Astrocyte (in vitro differentiated cells and primary cell): Measurements from ENCODE around the gene BLVRA. TPM values are rescaled to one million over a fixed set of nuclear protein-coding genes. Genes with fewer than 3 reads are reported as not detected.

Experiments used
- DNase-seq: peaks from one replicate; pipeline ENCODE4 v3.0.0-alpha.2; 2010; ENCODE audit warnings: low read depth
- FAIRE-seq: peaks from 2 replicates; lab custom pipeline; 2011; peaks lifted over from hg19 to GRCh38; lab: Jason Lieb, UNC
- H2AFZ ChIP-seq: 2 replicates; pipeline ENCODE4 v1.6.0; 2012; ENCODE audit warnings: low read depth, low read length, inconsistent platforms
- H3K27ac ChIP-seq: 2 replicates; pipeline ENCODE4 v1.5.1; 2011; ENCODE audit warnings: low read depth, low read length, inconsistent platforms
- H3K27me3 ChIP-seq: 2 replicates; pipeline ENCODE4 v1.6.0; 2011; ENCODE audit warnings: low read length, inconsistent platforms; ENCODE audit not compliant: insufficient read depth
- H3K36me3 ChIP-seq: 2 replicates; pipeline ENCODE4 v1.5.1; 2011; ENCODE audit warnings: low read length, inconsistent platforms; ENCODE audit not compliant: insufficient read depth
- H3K4me1 ChIP-seq: 2 replicates; pipeline ENCODE4 v1.5.1; 2011; ENCODE audit warnings: low read length, inconsistent platforms; ENCODE audit not compliant: insufficient read depth
- H3K4me2 ChIP-seq: 2 replicates; pipeline ENCODE4 v1.6.0; 2012; ENCODE audit warnings: low read length, inconsistent platforms
- H3K4me3 ChIP-seq: 2 replicates; pipeline ENCODE4 v1.5.1; 2011; ENCODE audit warnings: low read depth, mild to moderate bottlenecking, low read length, inconsistent platforms; ENCODE audit not compliant: insufficient read depth
- H3K79me2 ChIP-seq: 2 replicates; pipeline ENCODE4 v1.6.0; 2012; ENCODE audit warnings: mild to moderate bottlenecking, low read length, inconsistent platforms; ENCODE audit not compliant: insufficient read depth
- H3K9ac ChIP-seq: 2 replicates; pipeline ENCODE4 v1.6.0; 2012; ENCODE audit warnings: mild to moderate bottlenecking, low read length, inconsistent platforms
- H3K9me3 ChIP-seq: 2 replicates; pipeline ENCODE4 v1.5.1; 2012; ENCODE audit warnings: low read depth, mild to moderate bottlenecking, low read length, inconsistent platforms; ENCODE audit not compliant: insufficient read depth
- H4K20me1 ChIP-seq: 2 replicates; pipeline ENCODE4 v1.6.0; 2012; ENCODE audit warnings: low read length, inconsistent platforms; ENCODE audit not compliant: insufficient read depth
- H3K27ac Mint-ChIP-seq: one replicate; pipeline ENCODE4 v1.8.0; 2021; ENCODE audit warnings: mild to moderate bottlenecking, mixed read lengths; ENCODE audit not compliant: unreplicated experiment
- H3K27me3 Mint-ChIP-seq: one replicate; pipeline ENCODE4 v1.8.0; 2021; ENCODE audit warnings: low read depth, mixed read lengths; ENCODE audit not compliant: unreplicated experiment
- H3K36me3 Mint-ChIP-seq: one replicate; pipeline ENCODE4 v1.8.0; 2021; ENCODE audit warnings: low read depth, mixed read lengths; ENCODE audit not compliant: unreplicated experiment
- H3K4me1 Mint-ChIP-seq: one replicate; pipeline ENCODE4 v1.8.0; 2021; ENCODE audit warnings: low read depth, mixed read lengths; ENCODE audit not compliant: unreplicated experiment
- H3K4me3 Mint-ChIP-seq: one replicate; pipeline ENCODE4 v1.8.0; 2021; ENCODE audit warnings: mild to moderate bottlenecking, moderate library complexity, mixed read lengths; ENCODE audit not compliant: unreplicated experiment
- H3K9me3 Mint-ChIP-seq: one replicate; pipeline ENCODE4 v1.8.0; 2021; ENCODE audit warnings: mild to moderate bottlenecking, mixed read lengths; ENCODE audit not compliant: unreplicated experiment
- EZH2 ChIP-seq: IDR thresholded peaks from 2 replicates; pipeline ENCODE4 v1.6.1; 2012; ENCODE audit warnings: mild to moderate bottlenecking, low read length, inconsistent platforms; ENCODE audit not compliant: insufficient read depth
- total RNA-seq: library from RNA; stranded (reverse); gene quantifications from 2 replicates; pipeline ENCODE4 v1.2.1, GENCODE V29; 2021
- TF ChIP-seq, protein P1 (sequence below): IDR thresholded peaks from 2 replicates; pipeline ENCODE4 v1.5.1; 2011; ENCODE audit warnings: low read depth, mild to moderate bottlenecking, inconsistent platforms, low read length, moderate library complexity; ENCODE audit not compliant: insufficient read depth

BLVRA gene
- total RNA-seq, 1 donor from 2014 or later, result 48.9 TPM

DNA sequence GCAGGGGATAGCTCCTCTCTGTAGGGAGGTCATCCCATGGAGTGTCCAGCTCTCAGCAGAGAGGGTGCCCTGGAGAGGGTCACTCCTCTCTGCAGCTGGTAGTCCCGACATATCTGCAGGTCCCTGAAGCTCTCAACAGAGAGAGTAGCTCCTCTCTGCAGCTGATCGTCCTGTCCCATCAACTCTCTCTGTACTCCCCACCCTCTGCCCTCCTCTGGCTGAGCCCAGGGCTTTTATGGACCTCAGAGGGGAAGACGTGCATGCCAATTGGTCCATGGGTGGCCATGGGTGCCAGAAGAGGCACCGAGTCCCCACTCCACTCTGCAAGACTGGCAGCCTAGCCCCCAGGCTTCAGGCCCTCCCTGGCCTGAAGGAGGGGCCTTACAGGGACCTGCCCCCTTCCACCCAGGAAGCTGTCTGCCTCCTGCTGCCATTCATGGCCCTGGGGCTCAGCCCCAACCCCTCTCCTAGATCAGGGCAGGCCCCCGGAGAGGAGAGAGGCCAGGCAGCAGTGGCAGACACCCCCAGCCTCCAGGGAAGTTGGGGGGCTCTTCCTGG lies 9.0 kb upstream of the BLVRA start:
- H4K20me1 ChIP-seq, result no peaks in the 10 kb centered on the region
- H3K9ac ChIP-seq, result no peak overlapping the region
- H2AFZ ChIP-seq, result no peak overlapping the region
- H3K79me2 ChIP-seq, result no peaks in the 10 kb centered on the region
- H3K4me1 ChIP-seq, result no peaks in the 10 kb centered on the region
- Mint-ChIP-seq H3K27me3 (peaks cover 15% of the 10 kb centered on the region), H3K36me3 (no peaks in the 10 kb centered on the region), H3K27ac (no peak overlapping the region), H3K9me3 (peaks cover 4% of the 10 kb centered on the region), H3K4me3 (no peak overlapping the region), H3K4me1 (no peaks in the 10 kb centered on the region)
- DNase-seq, result no peak
- H3K36me3 ChIP-seq, result no peaks in the 10 kb centered on the region
- no peak overlapping the region for H3K27ac ChIP-seq
- H3K27me3 ChIP-seq, result no peaks in the 10 kb centered on the region
- no peak for TF ChIP-seq EZH2
- TF ChIP-seq, protein P1, sequence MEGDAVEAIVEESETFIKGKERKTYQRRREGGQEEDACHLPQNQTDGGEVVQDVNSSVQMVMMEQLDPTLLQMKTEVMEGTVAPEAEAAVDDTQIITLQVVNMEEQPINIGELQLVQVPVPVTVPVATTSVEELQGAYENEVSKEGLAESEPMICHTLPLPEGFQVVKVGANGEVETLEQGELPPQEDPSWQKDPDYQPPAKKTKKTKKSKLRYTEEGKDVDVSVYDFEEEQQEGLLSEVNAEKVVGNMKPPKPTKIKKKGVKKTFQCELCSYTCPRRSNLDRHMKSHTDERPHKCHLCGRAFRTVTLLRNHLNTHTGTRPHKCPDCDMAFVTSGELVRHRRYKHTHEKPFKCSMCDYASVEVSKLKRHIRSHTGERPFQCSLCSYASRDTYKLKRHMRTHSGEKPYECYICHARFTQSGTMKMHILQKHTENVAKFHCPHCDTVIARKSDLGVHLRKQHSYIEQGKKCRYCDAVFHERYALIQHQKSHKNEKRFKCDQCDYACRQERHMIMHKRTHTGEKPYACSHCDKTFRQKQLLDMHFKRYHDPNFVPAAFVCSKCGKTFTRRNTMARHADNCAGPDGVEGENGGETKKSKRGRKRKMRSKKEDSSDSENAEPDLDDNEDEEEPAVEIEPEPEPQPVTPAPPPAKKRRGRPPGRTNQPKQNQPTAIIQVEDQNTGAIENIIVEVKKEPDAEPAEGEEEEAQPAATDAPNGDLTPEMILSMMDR, result no peak
- H3K4me2 ChIP-seq, result no peak overlapping the region
- no peak overlapping the region for H3K4me3 ChIP-seq
- FAIRE-seq, result no peak
- no peaks in the 10 kb centered on the region for H3K9me3 ChIP-seq

DNA sequence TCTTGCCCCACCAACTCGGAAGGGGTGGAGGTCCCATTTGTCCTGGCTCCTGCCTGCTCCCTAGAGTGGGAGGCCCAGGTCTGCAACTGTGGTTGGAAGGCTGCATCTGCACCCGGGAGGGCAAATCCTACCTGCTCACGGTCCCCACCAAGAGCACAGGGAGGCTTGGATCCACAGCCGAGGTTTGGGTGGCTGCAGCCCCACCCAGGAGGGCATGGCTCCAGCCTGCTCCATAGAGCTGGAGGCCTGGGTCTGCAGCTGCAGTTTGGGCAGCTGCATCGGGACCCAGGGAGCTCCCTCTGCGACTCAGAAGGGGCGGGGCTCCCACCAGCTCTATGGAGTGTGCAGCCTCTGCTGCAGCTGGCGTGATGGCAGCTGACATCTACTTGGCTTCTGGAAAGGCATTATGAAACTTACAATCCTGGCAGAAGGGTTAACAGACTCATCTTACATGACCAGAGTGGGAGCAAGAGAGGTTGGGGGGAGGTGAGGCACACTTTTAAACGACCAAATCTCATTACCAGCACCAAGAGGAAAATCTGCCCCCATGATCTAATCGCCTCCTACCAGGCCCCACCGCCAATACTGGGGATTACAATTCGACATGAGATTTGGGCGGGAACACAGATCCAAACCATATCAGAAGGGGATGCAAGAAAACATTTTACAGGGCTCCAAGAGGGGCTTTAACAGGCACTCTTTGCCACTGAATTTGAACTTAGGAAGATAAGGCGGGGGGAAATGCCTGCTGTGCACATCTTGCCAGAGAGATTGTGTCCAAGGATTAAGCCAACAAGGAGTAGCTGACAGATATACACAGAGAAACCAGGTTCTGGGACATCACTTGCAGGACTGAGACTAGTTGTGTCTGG lies 8.2 kb upstream of the BLVRA start:
- DNase-seq (no peak), FAIRE-seq (no peak)
- H3K4me3 ChIP-seq, result no peak overlapping the region
- H3K27me3 ChIP-seq, result no peaks in the 10 kb centered on the region
- no peaks in the 10 kb centered on the region for H3K4me1 Mint-ChIP-seq
- H3K9me3 Mint-ChIP-seq, result peaks cover 4% of the 10 kb centered on the region
- H2AFZ ChIP-seq, result no peak overlapping the region
- H3K36me3 Mint-ChIP-seq, result no peaks in the 10 kb centered on the region
- H3K27ac ChIP-seq, result no peak overlapping the region
- no peak overlapping the region for H3K27ac Mint-ChIP-seq
- TF ChIP-seq, protein P1, result no peak
- TF ChIP-seq EZH2, result no peak
- H3K79me2 ChIP-seq, result no peaks in the 10 kb centered on the region
- no peak overlapping the region for H3K4me3 Mint-ChIP-seq
- H3K4me1 ChIP-seq, result no peaks in the 10 kb centered on the region
- H4K20me1 ChIP-seq, result no peaks in the 10 kb centered on the region
- no peak overlapping the region for H3K4me2 ChIP-seq
- no peak overlapping the region for H3K9ac ChIP-seq
- no peaks in the 10 kb centered on the region for H3K36me3 ChIP-seq
- peaks cover 15% of the 10 kb centered on the region for H3K27me3 Mint-ChIP-seq
- no peaks in the 10 kb centered on the region for H3K9me3 ChIP-seq

DNA sequence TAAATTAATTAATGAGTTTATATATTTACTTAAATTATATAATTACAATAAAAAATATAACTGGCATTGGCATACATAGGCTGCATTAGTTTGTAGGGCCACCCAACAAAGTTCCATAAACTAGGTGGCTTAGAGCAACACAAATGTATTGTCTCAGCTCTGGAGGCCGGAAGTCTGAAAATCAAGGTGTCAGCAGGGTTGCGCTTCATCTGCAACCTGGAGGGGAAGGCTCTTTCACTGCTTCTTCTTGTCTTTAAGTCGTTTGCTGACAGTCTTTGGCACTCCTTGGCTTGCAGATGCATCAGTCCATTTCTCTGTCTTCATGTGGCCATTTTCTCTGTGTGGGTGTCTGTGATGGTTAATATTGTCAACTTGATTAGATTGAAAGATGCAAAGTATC lies 6.1 kb upstream of the BLVRA start:
- Histone ChIP-seq H3K9ac (no peak overlapping the region), H3K4me3 (no peak overlapping the region)
- no peak overlapping the region for H3K4me3 Mint-ChIP-seq

More for the DNA sequence above, 6.1 kb upstream of the BLVRA start:
- Mint-ChIP-seq H3K27me3 (peaks cover 15% of the 10 kb centered on the region), H3K4me1 (peaks cover 15% of the 10 kb centered on the region), H3K27ac (no peak overlapping the region), H3K36me3 (no peaks in the 10 kb centered on the region), H3K9me3 (peaks cover 4% of the 10 kb centered on the region)
- H3K4me1 ChIP-seq, result peaks cover 8% of the 10 kb centered on the region
- no peaks in the 10 kb centered on the region for H3K9me3 ChIP-seq
- no peaks in the 10 kb centered on the region for H4K20me1 ChIP-seq
- H3K27ac ChIP-seq, result no peak overlapping the region
- no peak for TF ChIP-seq EZH2
- TF ChIP-seq, protein P1, result no peak
- no peaks in the 10 kb centered on the region for H3K79me2 ChIP-seq
- DNase-seq (no peak), FAIRE-seq (no peak)
- H2AFZ ChIP-seq, result no peak overlapping the region
- H3K36me3 ChIP-seq, result no peaks in the 10 kb centered on the region
- no peak overlapping the region for H3K4me2 ChIP-seq
- no peaks in the 10 kb centered on the region for H3K27me3 ChIP-seq
